Transverse colon (tissue), 4 donors: ENCODE data around the gene THEM5. TPM values are rescaled to one million over a fixed set of nuclear protein-coding genes. Genes with fewer than 3 reads are reported as not detected.
A peak's percentile ranks its signal among the peaks of the same experiment; 100 is the strongest.

ENCODE experiments used
- DNase-seq: peaks from one replicate; pipeline ENCODE4 v3.0.0-alpha.2; 2019
- H3K27ac ChIP-seq, 4 donors: fragments of 200-600 bp; sonication (generic); 2 replicates each; pipeline ENCODE4 v1.5.1; 2016 to 2018; ENCODE audit warnings: inconsistent platforms in 4 of 4
- H3K27me3 ChIP-seq: fragments of 200-600 bp; sonication (generic); 2 replicates; pipeline ENCODE4 v1.5.1; 2017; ENCODE audit warnings: inconsistent platforms
- H3K36me3 ChIP-seq, 4 donors: fragments of 200-600 bp; sonication (generic); 2 replicates each; pipeline ENCODE4 v1.5.1; 2017 to 2019; ENCODE audit warnings: inconsistent platforms in 4 of 4
- H3K4me1 ChIP-seq, 4 donors: fragments of 200-600 bp; sonication (generic); 2 replicates each; pipeline ENCODE4 v1.5.1; 2017 to 2020; ENCODE audit warnings: inconsistent platforms in 4 of 4
- H3K4me3 ChIP-seq, 4 donors: fragments of 200-600 bp; sonication (generic); 1 replicate in 1 of 4; 2 replicates in 3 of 4; pipeline versions ENCODE4 v1.5.1 to v1.6.1; 2017 to 2019; ENCODE audit warnings: inconsistent platforms in 4 of 4
- H3K9me3 ChIP-seq, 2 donors: fragments of 200-600 bp; sonication (generic); 2 replicates each; pipeline ENCODE4 v1.5.1; 2017 to 2019; ENCODE audit warnings: inconsistent platforms in 2 of 2
- CTCF ChIP-seq, 5 experiments: fragments of 200-600 bp in 3 of 5; fragments of 450-650 bp in 2 of 5; sonication (generic) in 3 of 5; IDR thresholded peaks; 1 replicate in 2 of 5; 2 replicates in 3 of 5; pipeline ENCODE4 v1.5.1; 2016 to 2017; ENCODE audit warnings: antibody characterized with exemption in 5 of 5, inconsistent platforms in 3 of 5, mild to moderate bottlenecking in 2 of 5, moderate library complexity in 1 of 5
- EP300 ChIP-seq: sonication (generic); formaldehyde crosslinking; IDR thresholded peaks from one replicate; pipeline ENCODE4 v1.6.1; 2017; ENCODE audit warnings: antibody characterized with exemption, low read depth
- POLR2A ChIP-seq: fragments of 450-650 bp; IDR thresholded peaks from one replicate; pipeline ENCODE4 v1.6.1; 2016; ENCODE audit warnings: antibody characterized with exemption, mild to moderate bottlenecking, moderate library complexity
- POLR2AphosphoS5 ChIP-seq, 3 donors: sonication (generic); formaldehyde crosslinking; IDR thresholded peaks; one replicate each; pipeline ENCODE4 v1.6.1; 2016; ENCODE audit warnings: antibody characterized with exemption in 3 of 3
- WGBS, 2 donors: methylation state at CpG; one replicate each; pipeline ENCODE4 v1.1.5; 2018; ENCODE audit warnings: low coverage in 1 of 2; 5-methylcytosine and 5-hydroxymethylcytosine counted together
- in situ Hi-C, 4 donors: fragments of 200-750 bp; cut with MboI; loops; one replicate each; pipeline versions ENCODE4 v1.15.0 to v1.15.1; 2017; ENCODE audit warnings: low sequenced_read_pairs in 3 of 4, low pct_ligation_motif_present in 1 of 4, low pct_unique_long_range_greater_than_20kb in 1 of 4
- intact Hi-C: fragments of 100-400 bp; cut with DNase I; formaldehyde crosslinking; loops from one replicate; pipeline ENCODE4 v1.15.1; 2023; ENCODE audit warnings: low total_unique reads
- total RNA-seq, 4 donors: library from RNA; depleted of rRNA; stranded (reverse); fragments of >200 nt; gene quantifications; one replicate each; pipeline ENCODE4 v1.1.0, GENCODE V29; 2016

The THEM5 gene
- total RNA-seq, 4 donors from 2014 or later: not detected

- DNase-seq: no peak
- no peaks in the 10 kb centered on the region for H3K27me3 ChIP-seq
- peak overlapping the region in 3 of 4 donors; percentile 6 to 21 (median 18) for H3K27ac ChIP-seq
- TF ChIP-seq POLR2A: no peak
- TF ChIP-seq EP300: no peak
- H3K4me3 ChIP-seq: no peak overlapping the region
- intact Hi-C loops (no loop called here), in situ Hi-C loops (no loop called here)
- H3K4me1 ChIP-seq: peaks cover 0 to 8% (median 4%) of the 10 kb centered on the region in 4 donors
- H3K36me3 ChIP-seq: peaks cover 0 to 3% (median 0%) of the 10 kb centered on the region in 4 donors
- peaks cover 7 to 8% of the 10 kb centered on the region in 2 donors for H3K9me3 ChIP-seq
- WGBS, 2 donors: 81% methylated on average over 10 of the region's 10 CpGs; no CpG with 5 or more reads in 1 of the 2 donors
Measured at GRCh38 chr1:151897991-151898431, 44.5 kb upstream of the THEM5 start.

GRCh38 chr1:151893176-151893924 lies 39.8 kb upstream of the THEM5 start:
- DNase-seq: no peak
- in situ Hi-C loops (no loop called here), intact Hi-C loops (no loop called here)
- Histone ChIP-seq H3K27me3 (no peaks in the 10 kb centered on the region), H3K27ac (no peak overlapping the region), H3K36me3 (peaks cover 0 to 3% (median 0%) of the 10 kb centered on the region in 4 donors), H3K9me3 (no peaks in the 10 kb centered on the region), H3K4me1 (peaks cover 0 to 6% (median 3%) of the 10 kb centered on the region in 4 donors), H3K4me3 (no peak overlapping the region)
- 93 to 95% methylated on average over 6 to 9 of the region's 9 CpGs for WGBS, 2 donors
- TF ChIP-seq POLR2A: no peak
- TF ChIP-seq POLR2AphosphoS5 (IDR thresholded peaks at IDR 0.05): no peak
- no peak for TF ChIP-seq EP300
- no peak for TF ChIP-seq CTCF (IDR thresholded peaks at IDR 0.05)

DNA sequence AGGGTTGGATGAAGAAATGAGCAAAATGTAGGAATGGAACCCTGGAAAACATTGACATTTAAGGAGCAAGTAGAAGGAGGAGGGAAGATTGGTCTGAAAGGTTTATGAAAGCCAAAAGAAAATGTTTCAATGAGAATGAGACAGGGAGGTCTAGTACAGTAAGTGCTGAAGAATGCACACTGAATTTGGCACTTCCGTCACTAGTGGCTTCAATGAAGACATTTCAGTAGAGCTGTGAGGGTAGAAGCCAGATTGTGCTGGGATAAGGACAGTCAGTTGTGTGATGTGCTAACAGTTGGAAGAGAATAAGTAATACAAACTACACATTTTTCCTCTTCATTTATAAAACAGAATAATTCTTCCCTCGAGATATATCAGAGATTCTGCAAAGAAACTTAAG lies 38.7 kb upstream of the THEM5 start:
- in situ Hi-C loops (no loop called here), intact Hi-C loops (no loop called here)
- Histone ChIP-seq H3K27me3 (no peaks in the 10 kb centered on the region), H3K36me3 (peaks cover 0 to 3% (median 0%) of the 10 kb centered on the region in 4 donors), H3K4me1 (no peaks in the 10 kb centered on the region), H3K4me3 (no peak overlapping the region), H3K9me3 (no peaks in the 10 kb centered on the region), H3K27ac (no peak overlapping the region)
- TF ChIP-seq POLR2AphosphoS5 (IDR thresholded peaks at IDR 0.05): no peak
- no peak for TF ChIP-seq POLR2A
- no peak for TF ChIP-seq CTCF (IDR thresholded peaks at IDR 0.05)
- no peak for TF ChIP-seq EP300
- DNase-seq: no peak
- WGBS, 2 donors: 93 to 97% methylated on average over 2 of the region's 2 CpGs

GRCh38 chr1:151891512-151891911 lies 38.0 kb upstream of the THEM5 start:
- in situ Hi-C loops (no loop called here), intact Hi-C loops (no loop called here)
- no peak overlapping the region for H3K4me3 ChIP-seq
- no peaks in the 10 kb centered on the region for H3K27me3 ChIP-seq
- H3K4me1 ChIP-seq: no peaks in the 10 kb centered on the region
- no peak overlapping the region for H3K27ac ChIP-seq
- H3K9me3 ChIP-seq: no peaks in the 10 kb centered on the region
- DNase-seq: no peak
- WGBS, 2 donors: 72 to 78% methylated on average over 3 of the region's 3 CpGs
- peaks cover 0 to 3% (median 0%) of the 10 kb centered on the region in 4 donors for H3K36me3 ChIP-seq
- TF ChIP-seq POLR2A (no peak), POLR2AphosphoS5 (IDR thresholded peaks at IDR 0.05) (no peak), EP300 (no peak), CTCF (IDR thresholded peaks at IDR 0.05) (no peak)
